ENCODE results near the gene METRNL.
"Not testable (repeated sequence)": the region's sequence is repeated elsewhere in the genome, so short reads cannot be mapped to it uniquely, and the experiment has no call there.

The METRNL gene

GRCh38 chr17:83053021-83053681 lies 26.3 kb upstream of the METRNL start:
- no peak for DNase-seq

- no peak for DNase-seq
These were observed 25.5 kb upstream of the METRNL start for GRCh38 chr17:83053739-83054451.

GRCh38 chr17:83054518-83055125 lies 24.8 kb upstream of the METRNL start:
- DNase-seq: no peak

- not testable (repeated sequence) for DNase-seq
These were observed 24.2 kb upstream of the METRNL start for GRCh38 chr17:83055176-83055575.

GRCh38 chr17:83055911-83056582 lies 23.4 kb upstream of the METRNL start:
- no peak for DNase-seq

GRCh38 chr17:83056583-83057396 lies 22.6 kb upstream of the METRNL start:
- no peak for DNase-seq

- no peak for DNase-seq
These were observed 22.0 kb upstream of the METRNL start for GRCh38 chr17:83057397-83057761.

GRCh38 chr17:83057793-83058265 lies 21.6 kb upstream of the METRNL start:
- no peak for DNase-seq

GRCh38 chr17:83058266-83058798 lies 21.1 kb upstream of the METRNL start:
- DNase-seq: no peak

GRCh38 chr17:83061586-83061985 lies 17.8 kb upstream of the METRNL start:
- DNase-seq: no peak

GRCh38 chr17:83062011-83062817 lies 17.2 kb upstream of the METRNL start:
- DNase-seq: no peak

- DNase-seq: no peak
These were observed 16.4 kb upstream of the METRNL start for GRCh38 chr17:83062818-83063671.

- no peak for DNase-seq
These were observed 15.2 kb upstream of the METRNL start for GRCh38 chr17:83064021-83064731.

- no peak for DNase-seq
These were observed 14.4 kb upstream of the METRNL start for GRCh38 chr17:83064732-83065659.

- no peak for DNase-seq
These were observed 13.5 kb upstream of the METRNL start for GRCh38 chr17:83065660-83066542.

- DNase-seq: not testable (repeated sequence)
These were observed 12.9 kb upstream of the METRNL start for GRCh38 chr17:83066543-83066890.

GRCh38 chr17:83067071-83067717 lies 12.2 kb upstream of the METRNL start:
- DNase-seq: no peak
